HG03520 (cell line): ENCODE results near the gene NCOA1.

Experiments used
- ATAC-seq: cut with Tn5 transposase; IDR thresholded peaks from one replicate; pipeline ENCODE4 v1.9.1; 2021; ENCODE audit warnings: mild to moderate bottlenecking, moderate library complexity; ENCODE audit not compliant: unreplicated experiment

NCOA1 gene

DNA sequence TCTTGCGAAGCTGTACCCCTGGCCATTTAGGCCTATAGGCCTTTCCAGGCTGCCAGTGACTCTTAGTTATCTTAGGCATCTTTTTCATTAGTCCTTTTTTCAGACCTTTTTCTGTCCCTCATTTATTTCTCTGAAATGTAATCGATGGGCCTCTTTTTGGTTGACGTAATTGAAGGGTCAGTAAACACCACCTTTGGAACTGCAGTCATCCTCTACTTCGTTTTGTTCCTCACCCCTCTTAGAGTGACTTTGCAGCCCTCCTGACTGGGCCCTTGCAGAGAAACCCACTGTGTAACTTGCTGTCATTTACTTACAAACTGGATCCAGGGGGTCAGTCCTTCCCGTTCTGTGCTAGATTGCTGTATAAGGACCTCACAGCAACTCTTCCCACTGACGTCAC lies 325.4 kb downstream of the NCOA1 start:
- no peak for ATAC-seq

DNA sequence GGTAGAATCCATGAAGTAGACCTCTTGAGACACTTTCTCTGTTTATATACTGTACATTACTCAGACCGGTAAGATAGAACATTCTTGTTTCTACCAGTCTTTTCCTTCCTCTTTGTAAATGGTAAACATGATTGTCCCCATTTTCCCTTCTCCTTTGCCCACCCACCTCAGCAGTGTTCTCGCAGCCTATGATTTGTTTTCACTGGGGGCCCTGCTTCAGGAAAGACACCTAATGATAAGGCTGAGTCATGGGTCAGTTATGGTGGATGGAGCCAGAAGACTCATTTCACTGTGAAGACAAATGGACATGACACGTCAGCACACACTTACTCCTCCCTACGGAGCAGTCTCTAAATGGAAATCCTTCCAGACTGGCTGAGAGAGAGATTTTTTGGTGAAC lies 325.8 kb downstream of the NCOA1 start:
- no peak for ATAC-seq

DNA sequence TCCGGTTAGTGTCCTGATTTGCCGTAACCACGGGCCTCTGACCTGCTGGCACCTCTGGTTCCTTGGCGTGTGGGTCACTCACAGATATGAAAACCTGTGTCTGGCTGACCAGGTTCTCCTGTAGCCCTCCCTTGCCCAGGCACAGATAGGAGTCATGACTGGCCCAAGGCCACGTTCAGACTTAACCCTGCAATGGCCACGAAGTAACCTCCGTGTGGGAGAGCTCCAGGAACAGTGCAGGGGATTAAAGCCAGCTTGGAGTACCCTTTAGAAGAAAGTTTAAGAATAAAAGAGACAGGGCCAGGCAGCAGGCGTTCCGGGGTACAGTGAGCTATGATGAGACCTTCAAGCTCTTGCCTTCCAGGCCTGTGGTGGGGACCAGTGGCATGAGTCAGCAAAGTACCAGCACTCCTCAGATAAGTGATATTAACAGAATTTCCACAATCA lies 327.7 kb downstream of the NCOA1 start:
- ATAC-seq, result no peak

DNA sequence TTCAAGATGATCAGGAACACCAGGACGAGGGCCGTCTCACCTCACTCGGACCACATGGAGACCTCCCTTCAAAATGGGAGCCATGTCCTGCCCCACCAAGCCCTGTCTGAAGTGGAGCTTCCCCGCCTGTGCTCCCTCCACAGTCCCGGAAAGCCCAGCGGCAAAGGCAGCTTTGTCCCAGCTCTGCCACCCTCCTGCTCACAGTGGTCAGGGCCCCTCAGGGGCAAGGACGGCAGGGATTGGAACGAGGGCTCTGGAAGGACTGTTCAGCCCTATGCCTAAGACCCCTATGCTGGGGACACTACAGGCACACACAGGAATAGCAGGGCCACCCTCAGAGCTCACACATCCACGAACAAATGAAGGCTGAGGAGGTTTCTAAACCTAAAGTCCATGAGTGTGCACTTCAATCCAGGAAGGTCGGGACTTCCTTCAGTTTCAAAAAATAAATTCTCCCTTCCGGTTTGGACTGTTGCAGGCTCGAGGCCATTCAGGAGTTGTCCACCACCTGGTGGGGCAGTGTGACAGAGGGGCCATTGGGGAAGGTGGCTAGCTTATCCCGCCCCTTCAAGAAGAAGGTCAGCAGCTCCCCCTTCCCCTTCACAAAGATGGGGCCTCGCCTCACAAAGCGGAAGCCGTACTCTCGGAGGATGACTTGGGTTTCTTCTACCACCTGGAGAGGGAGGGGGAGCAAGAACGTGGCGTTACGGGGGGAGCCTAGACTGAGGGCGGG lies 328.6 kb downstream of the NCOA1 start:
- no peak for ATAC-seq

DNA sequence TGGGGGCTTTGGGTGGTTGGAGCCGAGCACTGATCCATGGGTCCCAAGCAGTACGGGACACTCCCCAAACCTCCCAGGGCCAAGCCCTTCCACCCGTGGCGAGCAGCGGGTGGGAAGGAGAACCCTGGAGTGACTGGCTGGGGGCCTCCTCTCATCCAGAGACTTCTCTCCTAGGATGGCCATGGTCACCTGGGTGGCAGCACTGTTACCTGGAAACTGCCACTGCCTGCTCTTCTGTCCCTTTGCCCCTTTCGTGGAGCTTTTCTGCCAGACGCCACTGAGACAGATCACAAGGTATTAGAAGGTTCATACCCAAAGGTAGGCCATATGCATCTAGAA lies 329.1 kb downstream of the NCOA1 start:
- ATAC-seq, result no peak
